Endothelial cell of umbilical vein (primary cell): ENCODE results near the gene NLRP9. TPM values are rescaled to one million over a fixed set of nuclear protein-coding genes. Genes with fewer than 3 reads are reported as not detected.

ENCODE experiments used
- BruUV-seq: library from RNA; stranded (reverse); fragments of 400-500 nt; replicated peaks from 2 replicates; lab custom pipeline; 2021; lab: Mats Ljungman, UMichigan
- CTCF ChIA-PET: fragments of 300-600, 350-600 bp; sonication (Branson Sonifier 250); formaldehyde crosslinking; loops from one replicate; lab custom pipeline; 2021; ENCODE audit warnings: antibody characterized with exemption, inconsistent platforms; lab: Charles Lee
- POLR2A ChIA-PET: fragments of 300-600, 350-600 bp; sonication (Branson Sonifier 250); formaldehyde crosslinking; loops from one replicate; lab custom pipeline; 2021; ENCODE audit warnings: antibody characterized with exemption, inconsistent platforms; lab: Charles Lee
- DNase-seq: peaks from one replicate; pipeline ENCODE4 v3.0.0-alpha.2; 2011; ENCODE audit warnings: low read depth, low spot score
- FAIRE-seq: peaks from 2 replicates; lab custom pipeline; 2011; peaks lifted over from hg19 to GRCh38; lab: Jason Lieb, UNC
- H2AFZ ChIP-seq: 2 replicates; pipeline ENCODE4 v1.6.0; 2012; ENCODE audit warnings: low read depth, low read length, control low read depth, inconsistent platforms
- H3K27ac ChIP-seq: 2 replicates; pipeline ENCODE4 v1.5.1; 2011; ENCODE audit warnings: low read depth, mild to moderate bottlenecking, control low read depth, low read length, moderate library complexity; ENCODE audit not compliant: insufficient read depth
- H3K27me3 ChIP-seq, 2 experiments: 2 replicates each; pipeline versions ENCODE4 v1.6.0 to v1.6.1; 2011; ENCODE audit warnings: low read length in 2 of 2, mixed read lengths in 1 of 2; ENCODE audit not compliant: control insufficient read depth in 2 of 2, insufficient read depth in 2 of 2
- H3K36me3 ChIP-seq, 2 experiments: 2 replicates in 1 of 2; 3 replicates in 1 of 2; pipeline ENCODE4 v1.5.1; 2011; ENCODE audit warnings: low read length in 2 of 2, mild to moderate bottlenecking in 1 of 2, moderate library complexity in 1 of 2; ENCODE audit not compliant: control insufficient read depth in 2 of 2, insufficient read depth in 2 of 2; ENCODE audit errors: extremely low read depth in 1 of 2
- H3K4me1 ChIP-seq: 3 replicates; pipeline ENCODE4 v1.5.1; 2011; ENCODE audit warnings: mild to moderate bottlenecking, low read length; ENCODE audit not compliant: control insufficient read depth, insufficient read depth; ENCODE audit errors: extremely low read depth
- H3K4me2 ChIP-seq: 2 replicates; pipeline ENCODE4 v1.6.1; 2011; ENCODE audit warnings: low read length, control low read depth, mixed read lengths; ENCODE audit not compliant: insufficient read depth
- H3K4me3 ChIP-seq, 3 experiments: fragments of 200-600 bp in 1 of 3; sonication (generic), shearing (Covaris generic) in 1 of 3; replicated peaks in 1 of 3; 2 replicates each; pipeline ENCODE4 v1.5.1; 2011 to 2016; ENCODE audit warnings: control low read depth in 3 of 3, low read length in 3 of 3, mild to moderate bottlenecking in 2 of 3, inconsistent platforms in 1 of 3, low read depth in 1 of 3, moderate library complexity in 1 of 3; ENCODE audit not compliant: insufficient read depth in 1 of 3
- H3K79me2 ChIP-seq: 2 replicates; pipeline ENCODE4 v1.6.0; 2012; ENCODE audit warnings: low read length, inconsistent platforms; ENCODE audit not compliant: control insufficient read depth, insufficient read depth
- H3K9ac ChIP-seq: replicated peaks from 2 replicates; pipeline ENCODE3; 2011; ENCODE audit warnings: low read length, control low read depth; ENCODE audit not compliant: insufficient read depth; ENCODE audit errors: extremely low read depth
- H3K9me1 ChIP-seq: replicated peaks from 3 replicates; pipeline ENCODE4 v1.6.0; 2011; ENCODE audit warnings: mild to moderate bottlenecking, low read length; ENCODE audit not compliant: control insufficient read depth, insufficient read depth; ENCODE audit errors: extremely low read depth
- H3K9me3 ChIP-seq: replicated peaks from 2 replicates; pipeline ENCODE4 v1.5.1; 2012; ENCODE audit warnings: low read length, inconsistent platforms; ENCODE audit not compliant: control insufficient read depth, insufficient read depth
- H4K20me1 ChIP-seq: replicated peaks from 2 replicates; pipeline ENCODE3; 2011; ENCODE audit warnings: mild to moderate bottlenecking, low read length; ENCODE audit not compliant: control insufficient read depth, insufficient read depth; ENCODE audit errors: extremely low read depth
- CTCF ChIP-seq, 2 donors: IDR thresholded peaks; 1 replicate in 1 of 2; 2 replicates in 1 of 2; pipeline ENCODE4 v1.5.1; 2011; ENCODE audit warnings: low read length in 2 of 2, mild to moderate bottlenecking in 2 of 2, moderate library complexity in 2 of 2, control low read depth in 1 of 2, inconsistent platforms in 1 of 2, low read depth in 1 of 2; ENCODE audit not compliant: insufficient read depth in 1 of 2; ENCODE audit errors: extremely low read depth in 1 of 2
- EZH2 ChIP-seq: IDR thresholded peaks from 2 replicates; pipeline ENCODE4 v1.6.1; 2012; ENCODE audit warnings: borderline replicate concordance, low read depth, mild to moderate bottlenecking, moderate library complexity, low read length, inconsistent platforms; ENCODE audit not compliant: severe bottlenecking
- FOS ChIP-seq: IDR thresholded peaks from 2 replicates; pipeline ENCODE4 v1.6.1; 2011; ENCODE audit warnings: mild to moderate bottlenecking, low read length, moderate library complexity, borderline replicate concordance; ENCODE audit not compliant: insufficient read depth
- GATA2 ChIP-seq: IDR thresholded peaks from 2 replicates; pipeline ENCODE4 v1.7.0; 2011; ENCODE audit warnings: low read depth, mild to moderate bottlenecking, moderate library complexity, mixed read lengths, low read length; ENCODE audit not compliant: insufficient read length, insufficient read depth
- MAX ChIP-seq: IDR thresholded peaks from 2 replicates; pipeline ENCODE4 v1.6.1; 2011; ENCODE audit not compliant: insufficient read depth, insufficient read length
- MYC ChIP-seq: IDR thresholded peaks from one replicate; pipeline ENCODE4 v1.6.1; 2011; ENCODE audit warnings: mild to moderate bottlenecking, low read depth, low read length
- POLR2AphosphoS5 ChIP-seq: IDR thresholded peaks from 2 replicates; pipeline ENCODE4 v1.6.1; 2012; ENCODE audit warnings: low read depth, mild to moderate bottlenecking, control low read depth, low read length, moderate library complexity; ENCODE audit not compliant: insufficient read depth
- dilution Hi-C: fragments of 300-500 bp; cut with MboI; formaldehyde crosslinking; loops from one replicate; pipeline ENCODE4 v1.15.0; 2019; ENCODE audit warnings: low sequenced_read_pairs; ENCODE audit not compliant: extremely low pct_ligation_motif_present
- intact Hi-C: fragments of 100-400 bp; cut with micrococcal nuclease; formaldehyde crosslinking; loops from one replicate; pipeline ENCODE4 v1.10.0; 2022
- polyA plus RNA-seq, 4 experiments: library from polyadenylated mRNA; depleted of rRNA in 3 of 4; stranded (reverse) in 3 of 4; unstranded in 1 of 4; fragments of >200 nt; gene quantifications; 2 replicates each; pipeline versions ENCODE4 v1.2.1 to v1.2.3, GENCODE V29; 2011 to 2012; ENCODE audit warnings: missing spikeins in 1 of 4
- total RNA-seq: library from RNA; stranded (reverse); gene quantifications from 2 replicates; pipeline ENCODE4 v1.2.3, GENCODE V29; 2021

NLRP9 gene
- total and polyA plus RNA-seq, 2 donors (not counting 3 experiments of a cell fraction or from before 2014, with no cell fraction given): not detected

DNA sequence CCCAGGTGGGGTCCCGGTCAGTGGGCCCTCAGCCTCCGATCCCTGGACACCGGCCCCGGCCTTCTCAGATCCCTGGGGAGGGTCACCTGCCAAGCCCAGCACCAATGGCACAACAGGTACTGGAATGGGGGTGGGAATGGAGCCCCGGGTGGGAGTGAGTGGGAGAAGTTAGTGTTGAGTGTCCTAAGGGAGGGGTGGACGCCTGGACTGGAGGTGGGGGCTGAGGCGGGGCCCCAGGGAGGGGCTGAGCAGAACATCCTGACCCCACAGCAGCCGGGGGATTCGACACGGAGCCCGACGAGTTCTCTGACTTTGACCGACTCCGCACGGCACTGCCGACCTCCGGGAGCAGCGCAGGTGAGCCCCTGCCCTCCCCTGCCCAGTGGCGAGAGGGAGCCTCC lies 45.5 kb downstream of the NLRP9 start:
- BruUV-seq: no TSS peak
- ChIA-PET CTCF (no interaction called here), POLR2A (interaction anchor here (0.6 kb wide), 1 partner anchor 448 kb away, joined by 3 read pairs; the partner anchor contains the start of gene ZNF444)
- Histone ChIP-seq H3K4me2 (no peak overlapping the region), H3K4me3 (no peak overlapping the region), H3K9me3 (no peaks in the 10 kb centered on the region), H3K36me3 (peaks cover 4 to 58% of the 10 kb centered on the region in 2 experiments), H3K9ac (no peak overlapping the region), H2AFZ (no peak overlapping the region), H3K79me2 (no peaks in the 10 kb centered on the region), H3K9me1 (no peaks in the 10 kb centered on the region), H3K27me3 (no peaks in the 10 kb centered on the region), H4K20me1 (no peaks in the 10 kb centered on the region), H3K27ac (no peak overlapping the region), H3K4me1 (no peaks in the 10 kb centered on the region)
- DNase-seq: no peak
- dilution Hi-C loops: no loop called here
- TF ChIP-seq FOS: no peak
- TF ChIP-seq CTCF (IDR thresholded peaks at IDR 0.05; ENCODE audit: extremely low read depth in 1 of 2, insufficient read depth in 1 of 2, low read depth in 1 of 2, low read length in 2 of 2): no peak
- FAIRE-seq: no peak
- intact Hi-C loops: no loop called here

GRCh38 chr19:55691561-55692481 lies 46.4 kb downstream of the NLRP9 start:
- POLR2A ChIA-PET: no interaction called here
- no peak overlapping the region for H3K4me3 ChIP-seq
- H3K4me1 ChIP-seq: no peaks in the 10 kb centered on the region
- no peaks in the 10 kb centered on the region for H4K20me1 ChIP-seq
- TF ChIP-seq MAX (no peak), GATA2 (no peak), EZH2 (no peak), POLR2AphosphoS5 (no peak), FOS (no peak), MYC (no peak)
- H3K79me2 ChIP-seq: peaks cover 4% of the 10 kb centered on the region
- H3K36me3 ChIP-seq: peaks cover 4 to 59% of the 10 kb centered on the region in 2 experiments
- H3K27ac ChIP-seq: no peak overlapping the region
- dilution Hi-C loops (no loop called here), intact Hi-C loops (no loop called here)
- no peaks in the 10 kb centered on the region for H3K27me3 ChIP-seq
- BruUV-seq: no TSS peak
- H2AFZ ChIP-seq: no peak overlapping the region
- CTCF ChIA-PET: interaction anchor here (0.6 kb wide), 1 partner anchor 754 kb away, joined by 4 read pairs; no protein-coding TSS in a partner anchor
- no peak overlapping the region for H3K9ac ChIP-seq
- no peak for FAIRE-seq
- no peak overlapping the region for H3K4me2 ChIP-seq
- no peak for DNase-seq
- no peaks in the 10 kb centered on the region for H3K9me1 ChIP-seq
- H3K9me3 ChIP-seq: no peaks in the 10 kb centered on the region
